ENCODE results near the gene FCER2. TPM values are rescaled to one million over a fixed set of nuclear protein-coding genes. Genes with fewer than 3 reads are reported as not detected.

The FCER2 gene
- total and polyA plus RNA-seq, 10 donors = 26.4 to 121 (median 47.9) TPM

DNA sequence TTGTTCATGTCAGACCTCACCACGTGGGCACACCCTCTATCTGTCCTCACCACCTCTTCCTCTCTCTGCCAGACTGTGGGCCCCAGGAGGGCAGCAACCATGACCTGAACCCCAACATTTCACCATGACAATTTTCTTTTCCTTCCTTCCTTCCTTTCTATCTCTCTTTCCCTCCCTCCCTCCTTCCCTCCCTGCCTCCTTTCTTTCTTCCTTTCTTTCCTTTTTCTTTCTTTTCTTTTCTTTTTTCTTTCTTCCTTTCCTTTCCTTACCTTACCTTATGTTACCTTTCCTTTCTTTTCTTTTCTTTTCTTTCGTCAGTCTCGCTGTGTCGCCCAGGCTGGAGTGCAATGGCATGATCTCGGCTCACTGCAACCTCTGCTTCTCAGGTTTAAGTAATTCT is 8.7 kb upstream of the FCER2 start:
- TF ChIP-seq POLR2AphosphoS5 (IDR thresholded peaks at IDR 0.05) (no peak), POLR2A (IDR thresholded peaks at IDR 0.05) (no peak)
- TF ChIP-seq, protein P1, sequence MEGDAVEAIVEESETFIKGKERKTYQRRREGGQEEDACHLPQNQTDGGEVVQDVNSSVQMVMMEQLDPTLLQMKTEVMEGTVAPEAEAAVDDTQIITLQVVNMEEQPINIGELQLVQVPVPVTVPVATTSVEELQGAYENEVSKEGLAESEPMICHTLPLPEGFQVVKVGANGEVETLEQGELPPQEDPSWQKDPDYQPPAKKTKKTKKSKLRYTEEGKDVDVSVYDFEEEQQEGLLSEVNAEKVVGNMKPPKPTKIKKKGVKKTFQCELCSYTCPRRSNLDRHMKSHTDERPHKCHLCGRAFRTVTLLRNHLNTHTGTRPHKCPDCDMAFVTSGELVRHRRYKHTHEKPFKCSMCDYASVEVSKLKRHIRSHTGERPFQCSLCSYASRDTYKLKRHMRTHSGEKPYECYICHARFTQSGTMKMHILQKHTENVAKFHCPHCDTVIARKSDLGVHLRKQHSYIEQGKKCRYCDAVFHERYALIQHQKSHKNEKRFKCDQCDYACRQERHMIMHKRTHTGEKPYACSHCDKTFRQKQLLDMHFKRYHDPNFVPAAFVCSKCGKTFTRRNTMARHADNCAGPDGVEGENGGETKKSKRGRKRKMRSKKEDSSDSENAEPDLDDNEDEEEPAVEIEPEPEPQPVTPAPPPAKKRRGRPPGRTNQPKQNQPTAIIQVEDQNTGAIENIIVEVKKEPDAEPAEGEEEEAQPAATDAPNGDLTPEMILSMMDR (IDR thresholded peaks at IDR 0.05 in 8 of 11, conservative IDR thresholded peaks at IDR 0.05 in 3 of 11) = no peak
- 57 to 77% (median 71%) methylated on average over 5 of the region's 5 CpGs for WGBS, 5 donors

DNA sequence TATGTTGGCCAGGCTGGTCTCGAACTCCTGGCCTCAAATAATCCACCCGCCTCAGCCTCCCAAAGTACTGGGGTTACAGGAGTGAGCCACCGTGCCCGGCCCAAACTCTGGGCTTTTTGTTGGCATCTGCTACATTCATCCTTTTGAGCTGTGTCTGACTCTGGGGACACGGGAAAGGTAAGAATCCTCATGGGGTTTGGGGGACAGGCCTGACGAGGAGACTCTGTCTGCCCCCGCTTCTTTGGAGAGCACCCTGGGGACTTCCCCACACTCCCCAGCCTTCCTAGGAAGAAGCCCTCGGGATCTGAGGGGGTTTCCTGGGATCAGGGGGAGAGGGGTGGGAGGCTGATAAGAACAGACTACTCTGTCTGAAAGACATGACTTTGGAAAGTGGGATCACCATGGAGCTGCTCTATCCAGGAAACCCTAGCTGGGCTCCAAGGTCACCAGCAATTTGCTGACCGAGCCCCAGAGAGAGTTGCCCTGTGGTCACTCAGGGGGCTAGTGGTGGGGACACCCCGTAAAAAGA is 8.1 kb upstream of the FCER2 start:
- H3K4me1 ChIP-seq = peaks cover 26 to 91% (median 60%) of the 10 kb centered on the region in 6 donors
- no peaks in the 10 kb centered on the region for H3K9me3 ChIP-seq
- TF ChIP-seq POLR2A (IDR thresholded peaks at IDR 0.05) (no peak), POLR2AphosphoS5 (IDR thresholded peaks at IDR 0.05) (no peak)
- TF ChIP-seq, protein P1 (IDR thresholded peaks at IDR 0.05 in 8 of 11, conservative IDR thresholded peaks at IDR 0.05 in 3 of 11) = no peak
- no peak overlapping the region for H3K4me3 ChIP-seq
- no peaks in the 10 kb centered on the region for H3K27me3 ChIP-seq (replicated peaks in 1 of 7)
- H3K36me3 ChIP-seq = no peaks in the 10 kb centered on the region
- intact Hi-C loops (cut with DNase I; ENCODE audit: low total_unique reads) = no loop called here
- H3K27ac ChIP-seq = peak overlapping the region in 2 of 8 donors; percentile 54 to 59
- 66 to 78% (median 72%) methylated on average over 10 of the region's 10 CpGs for WGBS, 5 donors
- no peak for DNase-seq

More for the DNA sequence above, 8.7 kb upstream of the FCER2 start:
- H3K9me3 ChIP-seq = no peaks in the 10 kb centered on the region
- H3K27me3 ChIP-seq (replicated peaks in 1 of 7) = no peaks in the 10 kb centered on the region
- no peaks in the 10 kb centered on the region for H3K36me3 ChIP-seq
- peak overlapping the region in 2 of 8 donors; percentile 54 to 59 for H3K27ac ChIP-seq
- no peak for DNase-seq
- intact Hi-C loops (cut with DNase I; ENCODE audit: low total_unique reads) = no loop called here
- H3K4me3 ChIP-seq = no peak overlapping the region
- H3K4me1 ChIP-seq = peaks cover 20 to 91% (median 58%) of the 10 kb centered on the region in 6 donors

DNA sequence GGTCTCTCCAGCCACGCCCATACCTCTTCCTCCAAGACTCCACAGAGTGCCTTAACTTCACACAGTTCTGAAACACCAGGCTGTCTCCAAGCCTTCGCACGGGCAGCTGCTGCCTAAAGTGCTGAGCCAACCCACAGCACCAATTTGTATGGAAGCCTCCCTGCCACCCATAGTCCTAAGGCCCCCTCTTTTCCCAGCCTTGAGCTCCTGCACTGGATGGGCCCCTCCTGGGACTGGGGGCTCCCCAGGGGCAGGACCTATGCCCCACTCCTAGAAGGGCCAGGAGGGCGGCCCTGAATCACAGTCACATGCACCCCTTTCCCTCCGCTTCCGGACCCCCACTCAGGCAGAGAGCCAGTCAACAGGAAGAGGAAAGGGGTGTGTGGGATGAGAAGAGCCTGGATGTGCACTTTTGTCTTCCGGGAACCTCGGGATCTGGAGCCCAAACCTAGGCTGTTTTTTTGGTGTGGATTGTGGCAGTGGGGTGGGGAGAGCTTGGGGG is 5.1 kb upstream of the FCER2 start:
- no peaks in the 10 kb centered on the region for H3K9me3 ChIP-seq
- H3K27me3 ChIP-seq (replicated peaks in 1 of 7) = no peaks in the 10 kb centered on the region
- H3K4me3 ChIP-seq = no peak overlapping the region
- intact Hi-C loops (cut with DNase I; ENCODE audit: low total_unique reads) = no loop called here
- DNase-seq = peak; percentile 78
- TF ChIP-seq, protein P1 (IDR thresholded peaks at IDR 0.05 in 8 of 11, conservative IDR thresholded peaks at IDR 0.05 in 3 of 11) = no peak
- TF ChIP-seq POLR2AphosphoS5 (IDR thresholded peaks at IDR 0.05) (peak in 2 of 3 donors; percentile 28 to 41), POLR2A (IDR thresholded peaks at IDR 0.05) (no peak)
- H3K4me1 ChIP-seq = peaks cover 27 to 93% (median 76%) of the 10 kb centered on the region in 6 donors
- H3K27ac ChIP-seq = peak overlapping the region; percentile 27 to 94 (median 86)
- WGBS, 5 donors = 37 to 72% (median 63%) methylated on average over 7 to 8 of the region's 8 CpGs
- no peaks in the 10 kb centered on the region for H3K36me3 ChIP-seq

DNA sequence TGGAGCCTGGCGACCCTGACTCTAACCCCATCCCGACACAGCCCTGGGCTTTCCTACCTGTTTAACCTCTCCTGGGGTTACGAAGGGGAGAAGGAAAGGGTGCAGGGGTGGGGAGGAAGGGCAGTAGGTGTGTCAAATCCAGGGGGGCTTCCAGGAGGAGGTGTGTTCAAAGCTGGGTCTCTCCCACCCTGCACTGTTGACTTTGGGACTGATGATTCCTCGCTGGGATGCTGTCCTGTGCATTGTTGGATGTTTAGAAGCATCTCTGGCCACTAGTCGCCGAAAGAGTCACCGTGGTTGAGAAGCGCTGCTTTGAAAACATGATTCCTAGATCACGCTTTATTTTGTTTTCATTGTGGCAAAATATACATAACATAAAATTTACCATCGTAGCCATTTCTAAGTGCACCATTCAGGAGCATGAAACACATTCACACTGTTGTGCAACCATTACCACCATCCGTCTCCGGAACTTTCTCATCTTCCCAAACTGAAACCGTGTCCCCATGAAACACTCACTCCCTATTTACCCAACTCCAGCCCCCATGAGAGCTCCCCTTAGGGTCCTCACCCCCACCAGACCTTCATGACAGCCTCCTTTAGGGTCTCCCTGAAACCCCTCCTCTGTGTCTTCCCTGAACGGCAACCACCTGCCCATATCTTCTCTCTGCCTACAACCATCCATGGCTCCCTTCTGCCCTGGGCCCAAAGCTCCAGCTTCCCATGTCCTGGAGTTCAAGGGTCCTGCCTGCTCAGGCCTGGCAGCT is 4.4 kb upstream of the FCER2 start:
- Histone ChIP-seq H3K36me3 (no peaks in the 10 kb centered on the region), H3K9me3 (no peaks in the 10 kb centered on the region), H3K27ac (peak overlapping the region; percentile 64 to 94 (median 86)), H3K4me1 (peaks cover 27 to 97% (median 77%) of the 10 kb centered on the region in 6 donors), H3K4me3 (peak overlapping the region in 2 of 8 donors; percentile 1 to 57), H3K27me3 (replicated peaks in 1 of 7) (no peaks in the 10 kb centered on the region)
- TF ChIP-seq POLR2A (IDR thresholded peaks at IDR 0.05) (no peak), POLR2AphosphoS5 (IDR thresholded peaks at IDR 0.05) (no peak)
- TF ChIP-seq, protein P1 (IDR thresholded peaks at IDR 0.05 in 8 of 11, conservative IDR thresholded peaks at IDR 0.05 in 3 of 11) = no peak
- intact Hi-C loops (cut with DNase I; ENCODE audit: low total_unique reads) = no loop called here
- peak; percentile 71 for DNase-seq
- 54 to 72% (median 65%) methylated on average over 13 to 14 of the region's 14 CpGs for WGBS, 5 donors
